HG02973 (cell line): ENCODE measurements around the gene SIGLEC8.
"Not testable (repeated sequence)": the region's sequence is repeated elsewhere in the genome, so short reads cannot be mapped to it uniquely, and the experiment has no call there.

Experiments
- ATAC-seq: cut with Tn5 transposase; IDR thresholded peaks from one replicate; pipeline ENCODE4 v1.9.1; 2021; ENCODE audit warnings: moderate library complexity; ENCODE audit not compliant: unreplicated experiment

SIGLEC8 gene

GRCh38 chr19:51448011-51448410 is 10.2 kb downstream of the SIGLEC8 start:
- ATAC-seq = no peak

- ATAC-seq = not testable (repeated sequence)
Measured at GRCh38 chr19:51447510-51447909, 10.7 kb downstream of the SIGLEC8 start.

GRCh38 chr19:51441410-51442390 is 16.6 kb downstream of the SIGLEC8 start:
- peak; percentile 84 for ATAC-seq

DNA sequence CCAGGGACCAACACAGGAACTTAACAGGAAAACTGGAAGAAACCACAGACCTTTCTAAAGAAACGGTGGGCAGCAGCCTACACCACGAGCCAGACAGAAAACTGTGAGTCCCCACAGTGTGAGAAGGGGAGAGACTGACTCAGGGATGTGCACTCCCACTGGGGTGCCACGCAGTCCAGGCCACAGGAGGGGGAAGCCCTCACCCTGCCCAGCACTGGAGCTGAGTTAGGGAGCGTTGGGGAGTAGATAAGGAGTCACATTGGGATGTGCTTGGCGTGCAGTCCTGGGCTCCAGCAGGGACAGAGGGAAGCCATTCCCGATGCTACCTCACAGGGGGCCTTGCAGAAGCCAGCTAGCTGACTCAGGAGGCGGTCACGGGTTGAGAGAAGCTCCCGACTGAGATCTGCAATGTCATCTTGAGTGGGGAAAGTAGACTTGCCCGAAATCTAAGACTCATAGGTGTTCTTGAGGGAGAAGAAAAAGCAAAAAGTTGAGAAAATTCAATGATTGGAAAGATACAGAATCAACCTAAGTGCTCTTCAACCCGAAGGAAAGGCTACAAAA is 17.3 kb downstream of the SIGLEC8 start:
- ATAC-seq = no peak

GRCh38 chr19:51440052-51440451 is 18.2 kb downstream of the SIGLEC8 start:
- ATAC-seq = no peak

GRCh38 chr19:51439021-51439465 is 19.2 kb downstream of the SIGLEC8 start:
- no peak for ATAC-seq

DNA sequence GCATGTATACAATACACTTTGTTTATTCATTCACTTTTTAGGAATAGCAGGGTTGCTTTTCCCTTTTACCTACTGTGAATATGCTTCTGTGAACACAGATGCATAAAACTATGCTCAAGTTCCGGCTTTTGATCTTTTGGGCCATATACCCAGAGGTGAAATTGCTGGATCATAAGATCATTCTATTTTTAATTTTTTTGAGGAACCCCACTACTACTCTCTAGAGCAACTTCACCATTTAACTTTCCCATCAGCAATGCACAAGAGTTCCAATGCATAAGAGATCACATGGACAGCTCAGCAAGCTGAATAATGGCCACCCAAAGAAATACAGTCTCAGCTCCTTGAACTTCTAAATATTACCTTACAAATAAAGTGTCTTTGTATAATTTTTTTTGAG is 23.8 kb downstream of the SIGLEC8 start:
- ATAC-seq = no peak

- no peak for ATAC-seq
Measured at GRCh38 chr19:51433043-51433442, 25.2 kb downstream of the SIGLEC8 start.

GRCh38 chr19:51431124-51431523 is 27.1 kb downstream of the SIGLEC8 start:
- ATAC-seq = no peak

DNA sequence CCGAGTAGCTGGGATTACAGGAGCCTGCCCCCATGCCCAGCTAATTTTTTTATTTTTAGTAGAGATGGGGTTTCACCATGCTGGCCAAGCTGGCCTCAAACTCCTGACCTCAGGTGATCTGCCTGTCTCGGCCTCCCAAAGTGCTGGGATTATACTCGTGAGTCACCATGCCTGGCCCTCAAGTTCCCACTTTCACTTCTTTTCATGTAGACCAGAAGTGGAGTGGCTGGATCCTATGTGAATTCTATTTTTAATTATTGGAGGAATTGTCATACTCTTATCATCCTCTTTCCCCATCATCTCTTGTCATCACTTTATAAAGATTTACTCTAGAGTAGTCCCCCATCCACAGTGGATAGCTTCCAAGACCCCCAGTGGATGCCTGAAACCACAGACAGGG is 28.0 kb downstream of the SIGLEC8 start:
- ATAC-seq = no peak

GRCh38 chr19:51427201-51427600 is 31.1 kb downstream of the SIGLEC8 start:
- ATAC-seq = no peak

GRCh38 chr19:51422053-51422448 is 36.2 kb downstream of the SIGLEC8 start:
- ATAC-seq = no peak

DNA sequence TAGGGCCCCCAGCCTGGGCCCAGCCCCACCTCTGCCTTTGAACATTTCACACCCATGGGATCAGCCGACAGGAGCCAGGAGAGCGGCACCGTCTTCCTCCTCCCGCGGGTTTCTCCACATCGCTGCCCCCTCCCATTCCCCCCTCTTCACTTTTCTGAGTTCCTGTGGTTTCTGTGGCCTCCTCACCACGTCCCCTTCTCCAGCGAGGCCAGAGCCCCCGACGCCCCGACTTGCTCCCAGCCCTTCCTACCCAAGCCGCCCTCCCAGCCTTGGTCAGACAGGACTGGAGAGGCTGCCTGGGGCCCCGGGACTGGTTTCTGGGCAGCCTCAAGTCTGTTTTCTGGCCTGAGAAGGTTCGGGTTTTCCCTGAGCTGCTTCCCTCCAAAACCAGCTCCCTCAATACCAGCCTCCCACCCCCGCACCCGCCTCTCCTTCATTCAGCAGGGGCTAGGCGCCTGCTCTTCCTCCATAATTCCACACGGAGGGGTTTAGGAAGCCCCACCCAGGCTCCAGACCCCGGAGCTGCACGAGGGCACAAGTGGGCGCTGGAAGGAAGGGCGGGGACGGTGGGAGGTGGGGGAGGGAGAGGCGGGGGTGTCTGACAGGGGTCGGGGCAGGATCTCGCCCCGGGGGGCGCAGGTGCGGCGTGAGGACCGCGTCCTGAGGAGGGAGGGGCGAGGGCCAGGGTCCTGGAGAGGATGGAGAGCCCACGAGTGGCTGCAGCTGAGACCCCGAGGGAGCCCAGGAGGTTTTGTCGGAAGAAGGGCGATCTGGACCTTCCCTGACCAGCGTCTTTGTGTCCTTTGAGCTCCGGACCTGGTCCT is 36.8 kb downstream of the SIGLEC8 start:
- ATAC-seq = no peak

- ATAC-seq = not testable (repeated sequence)
Measured at GRCh38 chr19:51420511-51420910, 37.7 kb downstream of the SIGLEC8 start.

- ATAC-seq = no peak
Measured at GRCh38 chr19:51418707-51419106, 39.5 kb downstream of the SIGLEC8 start.

- ATAC-seq = peak; percentile 23
Measured at GRCh38 chr19:51417810-51418157, 40.5 kb downstream of the SIGLEC8 start.

DNA sequence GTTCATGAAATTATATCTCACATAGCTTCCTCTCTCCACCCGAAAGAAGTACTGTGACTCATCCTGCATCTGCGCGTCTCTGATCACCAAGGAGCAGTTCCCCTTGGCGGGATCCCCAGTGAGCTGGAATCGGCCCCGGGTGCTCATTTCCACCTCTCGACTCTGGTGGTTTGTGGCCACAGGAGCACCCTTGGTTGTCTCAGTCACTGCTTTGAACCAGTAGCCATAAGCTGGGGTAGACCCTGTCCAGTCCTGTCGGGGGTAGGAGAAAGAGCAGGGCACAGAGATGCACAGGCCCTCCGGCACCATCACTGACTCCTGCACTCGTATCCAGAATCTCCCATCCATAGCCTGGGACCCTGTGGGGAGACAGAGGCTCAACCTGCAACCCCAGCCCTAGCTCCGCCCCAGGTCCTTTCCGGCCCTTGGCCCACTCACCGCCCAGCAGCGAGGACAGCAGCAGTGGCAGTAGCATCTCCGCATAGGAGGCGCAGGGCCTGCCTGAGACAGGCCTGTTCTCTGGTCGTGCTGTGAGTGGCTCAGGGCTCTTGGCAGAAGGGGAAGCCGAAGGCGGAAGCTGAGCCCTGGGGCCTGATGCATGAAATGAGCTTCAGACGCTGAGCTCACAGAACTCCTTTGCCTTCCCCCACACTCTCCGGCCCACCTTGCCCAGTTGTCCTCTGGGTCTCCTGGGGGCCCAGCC is 41.0 kb downstream of the SIGLEC8 start, which contains the start of gene SIGLEC10:
SIGLEC10 (minus strand) TSS at position 536 of the 703 bp plus-strand sequence; CDS start at position 475, 61 bp downstream.
- ATAC-seq = peak; percentile 75

- not testable (repeated sequence) for ATAC-seq
Measured at GRCh38 chr19:51416422-51416821, 41.8 kb downstream of the SIGLEC8 start.

DNA sequence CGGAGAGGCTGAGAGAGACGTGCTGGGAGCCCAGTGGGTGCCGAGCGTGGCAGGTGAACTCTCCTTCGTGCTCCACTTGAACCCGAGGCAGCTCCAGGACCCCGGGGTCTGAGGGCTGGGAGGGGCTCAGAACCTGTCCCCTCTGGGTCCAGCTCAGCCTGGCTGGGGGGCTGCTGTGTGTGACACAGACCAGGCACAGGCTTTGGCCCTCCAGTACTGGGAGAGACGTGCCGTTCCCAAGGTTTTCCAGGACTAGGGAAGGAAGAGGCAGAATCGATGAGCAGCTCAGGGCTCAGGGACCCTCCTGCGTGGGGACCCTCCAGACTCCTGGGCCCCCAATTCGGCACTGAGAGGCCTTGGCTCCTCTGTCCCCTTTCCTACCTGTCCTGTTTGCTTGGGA is 43.1 kb downstream of the SIGLEC8 start:
- no peak for ATAC-seq

- no peak for ATAC-seq
Measured at GRCh38 chr19:51410950-51411748, 47.1 kb downstream of the SIGLEC8 start.
